Mesenchymal stem cell (in vitro differentiated cells and primary cell): ENCODE measurements around the gene HSBP1. TPM values are rescaled to one million over a fixed set of nuclear protein-coding genes. Genes with fewer than 3 reads are reported as not detected.

Experiments
- DNase-seq: peaks from one replicate; pipeline ENCODE4 v3.0.0-alpha.2; 2013
- H2AFZ ChIP-seq: one replicate; pipeline ENCODE4 v1.6.1; 2013; ENCODE audit warnings: low read depth, mild to moderate bottlenecking, control low read depth, inconsistent platforms, low read length, moderate library complexity
- H2AK5ac ChIP-seq: 2 replicates; pipeline ENCODE4 v1.6.1; 2013; ENCODE audit warnings: low read length, moderate library complexity, mild to moderate bottlenecking, inconsistent platforms; ENCODE audit not compliant: severe bottlenecking
- H2BK120ac ChIP-seq: one replicate; pipeline ENCODE4 v1.6.1; 2013; ENCODE audit warnings: low read depth, mild to moderate bottlenecking, inconsistent platforms, low read length, moderate library complexity
- H2BK12ac ChIP-seq, 2 experiments: one replicate each; pipeline ENCODE4 v1.6.1; 2013; ENCODE audit warnings: inconsistent platforms in 2 of 2, low read length in 2 of 2, mild to moderate bottlenecking in 2 of 2, moderate library complexity in 2 of 2, control low read depth in 1 of 2
- H2BK15ac ChIP-seq: one replicate; pipeline ENCODE4 v1.6.1; 2013; ENCODE audit warnings: mild to moderate bottlenecking, low read depth, inconsistent platforms; ENCODE audit not compliant: poor library complexity, severe bottlenecking
- H2BK5ac ChIP-seq: 2 replicates; pipeline ENCODE4 v1.6.1; 2013; ENCODE audit warnings: low read depth, mild to moderate bottlenecking, low read length, control low read depth, inconsistent platforms; ENCODE audit not compliant: poor library complexity, severe bottlenecking
- H3K14ac ChIP-seq, 2 experiments: one replicate each; pipeline ENCODE4 v1.6.1; 2013; ENCODE audit warnings: inconsistent platforms in 2 of 2, low read length in 2 of 2, control low read depth in 1 of 2, mild to moderate bottlenecking in 1 of 2, moderate library complexity in 1 of 2
- H3K18ac ChIP-seq, 2 experiments: one replicate each; pipeline ENCODE4 v1.6.1; 2013; ENCODE audit warnings: inconsistent platforms in 2 of 2, low read length in 2 of 2, control low read depth in 1 of 2, low read depth in 1 of 2, mild to moderate bottlenecking in 1 of 2
- H3K23ac ChIP-seq, 2 experiments: one replicate each; pipeline ENCODE4 v1.6.1; 2013; ENCODE audit warnings: inconsistent platforms in 2 of 2, low read length in 2 of 2, mild to moderate bottlenecking in 2 of 2, moderate library complexity in 2 of 2, control low read depth in 1 of 2
- H3K27ac ChIP-seq: 2 replicates; pipeline ENCODE4 v1.5.1; 2013; ENCODE audit warnings: mild to moderate bottlenecking, moderate library complexity, low read length, control low read depth, inconsistent platforms; ENCODE audit not compliant: poor library complexity, severe bottlenecking
- H3K27me3 ChIP-seq, 2 experiments: 2 replicates each; pipeline versions ENCODE4 v1.6.1 to v1.7.0; 2013; ENCODE audit warnings: low read length in 2 of 2, mild to moderate bottlenecking in 2 of 2, moderate library complexity in 2 of 2, control low read depth in 1 of 2, inconsistent platforms in 1 of 2; ENCODE audit not compliant: control insufficient read depth in 1 of 2, insufficient read depth in 1 of 2
- H3K36me3 ChIP-seq, 2 experiments: 2 replicates each; pipeline versions ENCODE4 v1.6.1 to v1.7.0; 2013; ENCODE audit warnings: low read length in 2 of 2, control low read depth in 1 of 2, inconsistent platforms in 1 of 2, low read depth in 1 of 2, mild to moderate bottlenecking in 1 of 2; ENCODE audit not compliant: insufficient read depth in 2 of 2, control insufficient read depth in 1 of 2
- H3K4ac ChIP-seq, 2 experiments: one replicate each; pipeline ENCODE4 v1.6.1; 2013; ENCODE audit warnings: inconsistent platforms in 2 of 2, low read length in 2 of 2, mild to moderate bottlenecking in 2 of 2, moderate library complexity in 2 of 2, control low read depth in 1 of 2, low read depth in 1 of 2
- H3K4me1 ChIP-seq: 2 replicates; pipeline ENCODE4 v1.6.1; 2013; ENCODE audit warnings: low read depth, low read length, control low read depth; ENCODE audit not compliant: control insufficient read depth, insufficient read depth
- H3K4me2 ChIP-seq: 2 replicates; pipeline ENCODE4 v1.6.1; 2013; ENCODE audit warnings: low read length, mild to moderate bottlenecking, inconsistent platforms; ENCODE audit not compliant: poor library complexity, severe bottlenecking
- H3K4me3 ChIP-seq, 2 experiments: 2 replicates each; pipeline versions ENCODE4 v1.5.1 to v1.7.0; 2013; ENCODE audit warnings: low read length in 2 of 2, mild to moderate bottlenecking in 2 of 2, control low read depth in 1 of 2, low read depth in 1 of 2; ENCODE audit not compliant: insufficient read depth in 1 of 2
- H3K79me1 ChIP-seq: replicated peaks from 2 replicates; pipeline ENCODE4 v1.6.1; 2013; ENCODE audit warnings: mild to moderate bottlenecking, control low read depth, low read length, inconsistent platforms; ENCODE audit not compliant: poor library complexity, severe bottlenecking
- H3K9ac ChIP-seq: 2 replicates; pipeline ENCODE4 v1.7.0; 2013; ENCODE audit warnings: mild to moderate bottlenecking, low read length, moderate library complexity
- H3K9me3 ChIP-seq: 2 replicates; pipeline ENCODE4 v1.7.0; 2013; ENCODE audit warnings: mild to moderate bottlenecking, low read length; ENCODE audit not compliant: control insufficient read depth
- H4K8ac ChIP-seq: one replicate; pipeline ENCODE4 v1.6.1; 2013; ENCODE audit warnings: inconsistent platforms, mild to moderate bottlenecking, low read length, moderate library complexity
- H4K91ac ChIP-seq: one replicate; pipeline ENCODE4 v1.6.1; 2013; ENCODE audit warnings: mild to moderate bottlenecking, low read length, inconsistent platforms
- WGBS: methylation state at CpG from one replicate; pipeline ENCODE4 v1.1.7; 2013; ENCODE audit warnings: mixed read lengths; 5-methylcytosine and 5-hydroxymethylcytosine counted together
- polyA plus RNA-seq, 2 experiments: library from polyadenylated mRNA; stranded (reverse); fragments of 200-250 nt; gene quantifications; one replicate each; pipeline ENCODE4 v1.2.3, GENCODE V29; 2013

Gene HSBP1
- polyA plus RNA-seq (2013, experiment 1 of 2), result 183 TPM
- polyA plus RNA-seq (2013, experiment 2 of 2), result 189 TPM

DNA sequence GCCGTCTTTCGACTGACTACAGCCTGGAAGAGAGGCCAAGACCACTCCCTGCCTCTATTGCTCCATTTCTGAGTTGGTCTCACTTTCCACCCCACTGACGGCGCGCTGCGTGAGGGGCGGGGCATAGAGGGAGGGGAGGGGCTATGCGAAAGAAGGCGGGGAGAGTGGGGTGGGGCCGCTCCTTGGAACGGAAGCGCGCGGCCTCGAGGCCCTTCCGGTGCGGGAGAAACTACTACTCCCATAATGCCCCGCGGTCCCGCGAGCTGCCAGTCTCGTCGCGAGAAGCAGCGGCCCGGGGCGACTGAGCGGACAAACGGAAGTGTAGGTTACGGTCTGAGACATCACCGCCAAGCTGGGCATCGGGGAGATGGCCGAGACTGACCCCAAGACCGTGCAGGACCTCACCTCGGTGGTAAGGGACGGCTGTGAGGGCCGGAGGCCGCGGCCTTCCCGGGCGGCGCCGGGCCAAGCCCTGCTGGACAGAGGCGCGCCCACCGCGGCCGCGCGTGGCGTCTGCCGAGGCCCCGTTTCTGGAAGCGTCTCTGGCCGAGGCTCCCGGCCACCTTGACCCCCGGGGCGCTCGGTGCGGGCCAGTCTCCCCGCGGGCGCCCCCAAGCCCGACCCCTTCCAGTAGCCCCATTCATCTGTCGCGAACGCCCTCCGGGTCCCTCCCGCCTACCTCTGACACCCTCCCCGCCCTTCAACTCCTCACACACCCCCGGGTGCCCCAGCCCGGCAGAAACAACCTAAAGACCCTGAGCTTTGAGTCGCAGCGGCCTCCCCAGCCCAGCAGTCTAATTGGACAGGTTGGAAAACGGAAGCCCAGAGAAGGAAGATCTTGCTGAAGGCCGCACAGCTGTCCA lies at the start of gene HSBP1:
Gene HSBP1 (plus strand): TSS at position 269 of the 863 bp plus-strand sequence. CDS start 99 bp downstream, at position 368.
- Histone ChIP-seq H2AFZ (peak within 1 kb of the TSS; percentile 93), H3K79me1 (peaks cover 4% of the 10 kb centered on the region), H3K14ac (peak within 1 kb of the TSS in 1 of 2 experiments; percentile 89), H3K23ac (peak within 1 kb of the TSS in 1 of 2 experiments; percentile 56), H2BK15ac (peak within 1 kb of the TSS; percentile 17), H2AK5ac (peak within 1 kb of the TSS; percentile 77), H3K4me2 (peak within 1 kb of the TSS; percentile 89), H2BK120ac (peak within 1 kb of the TSS; percentile 65), H3K4me1 (peaks cover 8% of the 10 kb centered on the region), H4K91ac (peak within 1 kb of the TSS; percentile 56), H3K4ac (peak within 1 kb of the TSS; percentile 78 to 88), H3K4me3 (peak within 1 kb of the TSS; percentile 93 to 98), H3K27me3 (no peaks in the 10 kb centered on the region), H2BK5ac (peak within 1 kb of the TSS; percentile 84), H3K9ac (peak within 1 kb of the TSS; percentile 92), H3K27ac (peak within 1 kb of the TSS; percentile 48), H3K9me3 (no peaks in the 10 kb centered on the region), H3K18ac (peak within 1 kb of the TSS; percentile 98 to 99), H4K8ac (peak within 1 kb of the TSS; percentile 98), H3K36me3 (peaks cover 7 to 25% of the 10 kb centered on the region in 2 experiments), H2BK12ac (no peak within 1 kb of the TSS)
- 2% methylated on average over 52 of the region's 76 CpGs for WGBS
- DNase-seq, result peak; percentile 93

DNA sequence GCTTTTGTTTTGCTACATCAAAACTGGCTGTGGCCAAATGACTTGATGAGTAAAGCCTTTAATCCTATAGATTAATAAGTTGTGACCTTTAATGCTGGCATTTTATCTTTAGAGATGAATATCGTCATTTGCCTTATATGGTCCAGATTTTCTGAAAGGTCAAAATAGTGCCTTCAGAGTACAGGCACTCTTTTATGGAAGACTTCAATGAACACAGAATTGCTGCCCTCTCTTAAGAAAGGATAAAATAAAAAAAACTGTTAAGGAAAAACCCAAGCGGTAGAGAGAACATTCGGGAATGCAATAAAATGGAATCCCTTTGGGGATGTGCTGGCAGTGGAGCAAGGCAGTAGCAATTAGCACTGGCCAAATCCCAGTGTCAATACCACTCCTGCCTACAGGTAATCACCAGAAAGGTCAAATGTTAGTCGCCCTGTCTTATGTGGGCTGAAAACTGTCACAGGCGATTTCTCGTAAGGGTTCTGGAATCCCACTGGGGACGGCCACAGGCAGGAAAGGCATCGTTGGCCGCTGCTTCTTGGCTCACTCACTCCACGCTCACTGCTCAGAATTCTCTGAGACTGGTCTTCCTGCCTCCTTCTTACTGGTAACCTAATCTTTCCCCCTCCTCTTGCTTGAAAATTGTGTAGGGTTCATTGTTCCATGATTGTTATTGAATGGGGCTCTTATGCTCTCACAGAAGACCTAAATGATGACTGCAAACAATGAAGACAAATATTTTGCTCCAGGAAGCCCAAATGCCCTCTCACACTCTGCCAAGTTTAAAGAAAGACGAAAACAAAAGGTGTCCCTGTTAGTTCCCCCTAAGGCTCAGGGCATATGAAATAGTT lies 45.4 kb upstream of the HSBP1 start:
- no peak overlapping the region for H3K27ac ChIP-seq
- no peaks in the 10 kb centered on the region for H3K36me3 ChIP-seq
- H3K4me2 ChIP-seq, result no peak overlapping the region
- no peak overlapping the region for H2BK15ac ChIP-seq
- DNase-seq, result no peak
- no peak overlapping the region for H3K9ac ChIP-seq
- no peak overlapping the region for H3K4me3 ChIP-seq
- no peak overlapping the region for H4K8ac ChIP-seq
- H3K23ac ChIP-seq, result no peak overlapping the region
- H3K9me3 ChIP-seq, result no peaks in the 10 kb centered on the region
- H3K18ac ChIP-seq, result no peak overlapping the region
- no peaks in the 10 kb centered on the region for H3K79me1 ChIP-seq
- no peak overlapping the region for H2BK12ac ChIP-seq
- no peak overlapping the region for H2AFZ ChIP-seq
- H2BK5ac ChIP-seq, result no peak overlapping the region
- H3K4me1 ChIP-seq, result no peaks in the 10 kb centered on the region
- H3K14ac ChIP-seq, result no peak overlapping the region
- 89% methylated on average over 10 of the region's 11 CpGs for WGBS
- H4K91ac ChIP-seq, result no peak overlapping the region
- no peaks in the 10 kb centered on the region for H3K27me3 ChIP-seq
- no peak overlapping the region for H2BK120ac ChIP-seq
- no peak overlapping the region for H2AK5ac ChIP-seq
- no peak overlapping the region for H3K4ac ChIP-seq

DNA sequence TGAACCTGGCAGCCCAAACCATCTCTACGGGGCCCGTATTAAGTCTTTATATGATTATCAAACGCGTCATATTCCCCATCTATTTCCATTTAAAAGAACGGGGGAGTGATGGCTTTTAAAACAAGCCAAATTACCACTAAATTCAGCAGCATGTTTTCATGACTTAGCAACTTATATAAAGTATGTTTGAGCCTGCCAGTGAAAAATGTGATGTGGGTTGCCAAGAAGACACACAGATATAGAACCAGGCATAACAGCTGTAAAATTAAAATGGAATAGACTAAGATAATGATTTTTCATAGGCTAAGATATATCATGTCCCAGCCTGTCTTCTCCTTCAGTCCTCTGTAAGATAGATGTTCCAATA lies 44.8 kb upstream of the HSBP1 start:
- Histone ChIP-seq H3K27ac (no peak overlapping the region), H3K4me1 (no peaks in the 10 kb centered on the region), H3K9me3 (no peaks in the 10 kb centered on the region), H3K4ac (no peak overlapping the region), H3K4me3 (no peak overlapping the region), H3K79me1 (no peaks in the 10 kb centered on the region), H3K36me3 (no peaks in the 10 kb centered on the region), H3K27me3 (no peaks in the 10 kb centered on the region), H3K23ac (no peak overlapping the region), H2AFZ (no peak overlapping the region), H4K8ac (no peak overlapping the region), H4K91ac (no peak overlapping the region), H2BK15ac (no peak overlapping the region), H2BK120ac (no peak overlapping the region), H3K14ac (no peak overlapping the region), H3K4me2 (no peak overlapping the region), H2AK5ac (no peak overlapping the region), H2BK12ac (no peak overlapping the region), H3K18ac (no peak overlapping the region), H3K9ac (no peak overlapping the region), H2BK5ac (no peak overlapping the region)
- WGBS, result 98% methylated on average over 5 of the region's 5 CpGs
- no peak for DNase-seq

DNA sequence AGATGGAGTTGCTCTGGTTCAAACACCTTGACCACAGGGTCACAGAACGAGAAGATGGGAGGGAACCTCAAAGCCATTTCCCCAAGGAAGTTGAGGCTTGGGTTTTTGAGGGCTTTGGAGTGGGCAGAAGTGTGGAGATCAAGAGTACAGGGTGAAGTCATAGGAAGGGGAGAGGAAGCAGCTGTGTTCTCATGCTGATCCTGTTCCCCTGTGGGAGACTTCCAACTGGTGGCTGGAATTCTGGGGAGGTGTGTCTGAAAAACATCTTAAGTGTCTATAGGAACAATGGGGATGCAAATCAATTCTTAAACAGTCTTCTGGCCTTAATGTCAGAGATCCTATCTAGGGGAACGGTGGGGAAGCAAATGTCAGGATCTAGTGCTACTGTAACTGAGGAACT lies 38.8 kb upstream of the HSBP1 start:
- Histone ChIP-seq H3K18ac (no peak overlapping the region), H3K27me3 (no peaks in the 10 kb centered on the region), H3K4me2 (no peak overlapping the region), H3K9me3 (no peaks in the 10 kb centered on the region), H3K14ac (no peak overlapping the region), H3K4me3 (no peak overlapping the region), H3K4ac (no peak overlapping the region), H2BK12ac (no peak overlapping the region), H3K4me1 (no peaks in the 10 kb centered on the region), H2BK5ac (no peak overlapping the region), H2AK5ac (peak overlapping the region; percentile 69), H2BK120ac (no peak overlapping the region), H4K8ac (no peak overlapping the region), H3K23ac (no peak overlapping the region), H3K79me1 (no peaks in the 10 kb centered on the region), H4K91ac (no peak overlapping the region), H2AFZ (no peak overlapping the region), H3K27ac (no peak overlapping the region), H3K36me3 (no peaks in the 10 kb centered on the region), H2BK15ac (no peak overlapping the region), H3K9ac (no peak overlapping the region)
- 52% methylated on average over 2 of the region's 2 CpGs for WGBS
- DNase-seq, result no peak
